Fibroblast of pulmonary artery (primary cell): ENCODE data around the gene COX7B2.

Experiments used
- DNase-seq: peaks from one replicate; pipeline ENCODE4 v3.0.0-alpha.2; 2010; ENCODE audit warnings: low read depth
- H3K4me3 ChIP-seq: replicated peaks from 2 replicates; pipeline ENCODE4 v1.5.1; 2011; ENCODE audit warnings: low read depth, mild to moderate bottlenecking, control low read depth, low read length, moderate library complexity
- TF ChIP-seq, protein P1 (sequence below): IDR thresholded peaks from 2 replicates; pipeline ENCODE4 v1.5.1; 2011; ENCODE audit warnings: mild to moderate bottlenecking, control low read depth, low read length, inconsistent platforms; ENCODE audit errors: missing control alignments

The COX7B2 gene

DNA sequence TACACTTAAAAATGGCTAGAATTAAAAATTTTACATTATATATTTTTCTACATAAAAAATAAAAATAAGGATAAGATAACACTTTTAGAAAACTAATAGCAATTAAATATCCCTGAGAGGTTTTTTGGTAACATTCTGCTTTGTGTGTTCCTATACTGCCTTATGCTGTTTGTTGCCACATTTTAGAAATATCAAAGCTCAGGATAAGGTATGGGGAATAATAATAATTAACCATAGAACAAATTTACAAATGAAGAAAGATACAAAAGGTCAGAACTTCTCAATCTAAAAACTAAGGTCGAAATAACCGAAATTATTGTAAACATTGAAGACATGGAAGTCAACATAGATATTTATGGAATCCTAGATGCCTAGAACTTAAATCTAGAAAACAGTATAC, 71.4 kb downstream of the COX7B2 start:
- TF ChIP-seq, protein P1, sequence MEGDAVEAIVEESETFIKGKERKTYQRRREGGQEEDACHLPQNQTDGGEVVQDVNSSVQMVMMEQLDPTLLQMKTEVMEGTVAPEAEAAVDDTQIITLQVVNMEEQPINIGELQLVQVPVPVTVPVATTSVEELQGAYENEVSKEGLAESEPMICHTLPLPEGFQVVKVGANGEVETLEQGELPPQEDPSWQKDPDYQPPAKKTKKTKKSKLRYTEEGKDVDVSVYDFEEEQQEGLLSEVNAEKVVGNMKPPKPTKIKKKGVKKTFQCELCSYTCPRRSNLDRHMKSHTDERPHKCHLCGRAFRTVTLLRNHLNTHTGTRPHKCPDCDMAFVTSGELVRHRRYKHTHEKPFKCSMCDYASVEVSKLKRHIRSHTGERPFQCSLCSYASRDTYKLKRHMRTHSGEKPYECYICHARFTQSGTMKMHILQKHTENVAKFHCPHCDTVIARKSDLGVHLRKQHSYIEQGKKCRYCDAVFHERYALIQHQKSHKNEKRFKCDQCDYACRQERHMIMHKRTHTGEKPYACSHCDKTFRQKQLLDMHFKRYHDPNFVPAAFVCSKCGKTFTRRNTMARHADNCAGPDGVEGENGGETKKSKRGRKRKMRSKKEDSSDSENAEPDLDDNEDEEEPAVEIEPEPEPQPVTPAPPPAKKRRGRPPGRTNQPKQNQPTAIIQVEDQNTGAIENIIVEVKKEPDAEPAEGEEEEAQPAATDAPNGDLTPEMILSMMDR: no peak

DNA sequence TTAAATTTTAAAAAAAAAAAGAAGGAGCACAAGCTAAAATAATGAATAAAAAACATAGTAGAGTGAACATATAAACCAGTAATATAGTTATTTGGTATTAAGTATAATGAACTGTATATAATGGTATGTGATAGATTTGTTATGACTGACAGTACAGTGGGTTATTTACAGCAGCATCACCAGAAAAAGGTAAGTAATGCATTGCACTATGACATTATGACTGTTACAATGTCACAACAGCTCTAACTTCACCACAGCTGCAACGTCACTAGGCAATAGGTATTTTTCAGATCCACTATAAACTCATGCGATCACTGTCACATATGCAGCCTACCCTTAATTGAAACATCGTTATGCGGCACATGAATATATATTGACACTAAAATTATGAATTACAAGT, 72.5 kb downstream of the COX7B2 start:
- DNase-seq: no peak
- no peak overlapping the region for H3K4me3 ChIP-seq
- TF ChIP-seq, protein P1: no peak

More for the DNA sequence above, 71.4 kb downstream of the COX7B2 start:
- no peak overlapping the region for H3K4me3 ChIP-seq
- no peak for DNase-seq

DNA sequence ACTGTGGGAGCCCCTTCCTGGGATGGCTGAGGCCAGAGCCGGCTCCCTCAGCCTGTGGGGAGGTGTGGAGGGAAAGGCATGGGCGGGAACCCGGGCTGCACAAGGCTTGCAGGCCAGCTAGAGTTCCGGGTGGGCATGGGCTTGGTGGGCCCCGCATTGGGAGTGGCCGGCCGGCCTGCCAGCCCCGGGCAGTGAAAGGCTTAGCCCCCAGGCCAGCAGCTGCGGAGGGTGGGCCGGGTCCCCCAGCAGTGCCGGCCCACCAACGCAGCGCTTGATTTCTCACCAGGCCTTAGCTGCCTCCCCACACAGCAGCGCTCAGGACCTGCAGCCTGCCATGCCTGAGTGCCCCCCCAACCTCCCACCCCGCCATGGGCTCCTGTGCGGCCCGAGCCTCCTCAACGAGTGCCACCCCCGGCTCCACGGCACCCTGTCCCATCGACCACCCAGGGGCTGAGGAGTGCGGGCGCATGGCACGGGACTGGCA, 78.0 kb downstream of the COX7B2 start:
- DNase-seq: no peak
- H3K4me3 ChIP-seq: no peak overlapping the region
- TF ChIP-seq, protein P1: no peak

DNA sequence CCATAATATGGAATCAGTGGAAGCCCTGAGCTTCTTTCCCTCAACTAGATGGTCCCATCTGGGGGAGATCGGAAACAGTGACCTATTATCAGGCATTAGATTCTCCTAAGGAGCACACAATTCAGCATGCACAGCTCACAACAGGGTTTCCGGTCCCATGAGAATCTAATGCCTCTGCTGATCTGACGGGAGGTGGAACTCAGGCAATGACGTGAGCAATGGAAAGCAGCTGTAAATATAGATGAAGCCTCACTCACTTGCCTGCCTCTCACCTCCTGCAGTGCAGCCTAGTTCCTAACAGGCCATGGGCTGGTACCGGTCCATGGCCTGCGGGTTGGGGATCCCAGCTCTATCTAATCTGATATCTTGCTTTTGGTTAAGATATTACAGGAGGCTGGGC, 88.9 kb downstream of the COX7B2 start:
- DNase-seq: no peak
- H3K4me3 ChIP-seq: no peak overlapping the region
- TF ChIP-seq, protein P1: no peak

DNA sequence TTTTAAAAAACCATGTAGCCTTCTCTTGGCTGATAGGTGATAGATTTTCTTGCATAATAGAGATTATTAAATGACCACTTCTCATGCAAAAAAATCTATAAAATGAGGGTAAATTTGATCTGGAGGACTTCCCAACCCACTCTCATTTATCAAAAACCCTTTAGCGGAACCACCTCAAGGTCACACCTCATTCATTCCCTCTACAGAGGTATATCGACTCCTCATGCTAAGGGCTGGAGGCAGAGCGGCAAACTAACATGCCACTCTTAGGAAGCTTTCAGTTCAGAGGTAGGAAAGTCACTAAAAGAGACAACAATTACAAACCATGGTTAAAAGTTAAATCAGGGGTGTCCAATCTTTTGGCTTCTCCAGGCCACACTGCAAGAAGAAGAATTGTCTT, 90.0 kb downstream of the COX7B2 start:
- DNase-seq: no peak
- TF ChIP-seq, protein P1: no peak
- no peak overlapping the region for H3K4me3 ChIP-seq

DNA sequence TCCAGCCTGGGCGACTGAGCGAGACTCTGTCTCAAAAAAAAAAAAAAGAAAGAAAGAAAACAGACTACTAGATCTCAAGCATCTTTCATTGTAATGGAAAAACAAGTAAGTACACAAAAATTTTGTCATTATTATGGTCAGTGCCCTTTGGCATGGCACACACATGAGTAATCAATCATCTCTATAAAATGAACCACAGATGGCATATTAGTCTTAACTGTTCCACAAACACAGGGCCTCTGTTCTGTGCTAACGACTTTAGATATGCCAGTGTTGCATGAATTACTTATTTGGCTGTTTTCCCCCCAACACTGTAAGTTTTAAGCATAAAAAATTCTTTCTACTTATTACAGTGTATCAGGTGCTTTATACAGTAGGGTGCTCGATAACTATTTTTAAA, 90.4 kb downstream of the COX7B2 start:
- H3K4me3 ChIP-seq: no peak overlapping the region
- no peak for DNase-seq
- TF ChIP-seq, protein P1: no peak

DNA sequence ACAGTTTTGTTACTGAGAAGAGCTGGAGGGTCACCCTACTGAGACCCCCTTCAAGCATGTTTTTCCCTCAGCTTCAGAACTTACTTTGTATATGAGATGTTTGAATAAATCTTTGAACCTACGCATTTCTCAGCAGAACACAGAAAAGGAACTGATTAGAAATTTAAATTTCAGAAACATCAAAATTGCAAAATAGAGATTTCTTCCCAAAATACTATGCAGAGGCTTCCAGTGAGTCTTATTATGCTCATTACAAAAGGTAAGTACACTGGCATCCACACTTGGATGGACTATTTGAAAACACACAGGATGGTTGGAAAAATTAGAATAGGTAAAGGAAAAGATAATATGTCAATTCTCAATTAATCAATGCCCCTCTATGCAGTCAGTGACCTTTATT, 91.2 kb downstream of the COX7B2 start:
- no peak for DNase-seq
- TF ChIP-seq, protein P1: no peak
- no peak overlapping the region for H3K4me3 ChIP-seq
